GM23338 (cell line): ENCODE data around the gene ZNF318. TPM values are rescaled to one million over a fixed set of nuclear protein-coding genes. Genes with fewer than 3 reads are reported as not detected.

Experiments used
- ATAC-seq: fragments of 200-7000 bp; cut with Tn5 transposase; 3 replicates; pipeline ENCODE4 v1.9.1; 2020
- DNase-seq: peaks from one replicate; pipeline ENCODE4 v3.0.0-alpha.2; 2015; ENCODE audit warnings: low spot score
- H2AFZ ChIP-seq: fragments of 200-600 bp; sonication (generic); 2 replicates; pipeline ENCODE4 v1.8.0; 2016; ENCODE audit warnings: antibody characterized with exemption, mild to moderate bottlenecking, moderate library complexity
- H3F3A ChIP-seq: fragments of 200-600 bp; sonication (generic); replicated peaks from 2 replicates; pipeline ENCODE4 v1.8.0; 2017; ENCODE audit warnings: antibody characterized with exemption, mixed run types, low read depth
- H3K27ac ChIP-seq: fragments of 200-600 bp; sonication (generic); 2 replicates; pipeline ENCODE4 v1.6.1; 2016; ENCODE audit warnings: low read depth
- H3K27me3 ChIP-seq: fragments of 200-600 bp; sonication (generic); 2 replicates; pipeline ENCODE4 v1.8.0; 2016; ENCODE audit warnings: mild to moderate bottlenecking, mixed run types, moderate library complexity; ENCODE audit not compliant: insufficient read depth
- H3K36me3 ChIP-seq: fragments of 200-600 bp; sonication (generic); 2 replicates; pipeline ENCODE4 v1.8.0; 2016; ENCODE audit warnings: mild to moderate bottlenecking; ENCODE audit not compliant: insufficient read depth
- H3K4me1 ChIP-seq: fragments of 200-600 bp; sonication (generic); 2 replicates; pipeline ENCODE4 v1.8.0; 2016; ENCODE audit warnings: mild to moderate bottlenecking, moderate library complexity; ENCODE audit not compliant: insufficient read depth
- H3K4me2 ChIP-seq: fragments of 200-600 bp; sonication (generic); 2 replicates; pipeline ENCODE4 v1.7.1; 2017; ENCODE audit warnings: mixed run types
- H3K4me3 ChIP-seq: fragments of 200-600 bp; sonication (generic); 2 replicates; pipeline ENCODE4 v1.6.1; 2016; ENCODE audit warnings: mixed run types
- H3K79me2 ChIP-seq: fragments of 200-600 bp; sonication (generic); replicated peaks from 2 replicates; pipeline ENCODE4 v1.8.0; 2017; ENCODE audit warnings: mild to moderate bottlenecking; ENCODE audit not compliant: insufficient read depth
- H3K9me2 ChIP-seq: fragments of 200-600 bp; sonication (generic); 2 replicates; pipeline ENCODE4 v1.8.0; 2017; ENCODE audit not compliant: insufficient read depth
- H4K20me1 ChIP-seq: fragments of 200-600 bp; sonication (generic); replicated peaks from 2 replicates; pipeline ENCODE4 v1.8.0; 2017; ENCODE audit warnings: mild to moderate bottlenecking; ENCODE audit not compliant: insufficient read depth
- H3K27ac Mint-ChIP-seq: 2 replicates; pipeline ENCODE4 v1.8.0; 2020; ENCODE audit warnings: inconsistent platforms, mild to moderate bottlenecking, moderate library complexity, mixed read lengths
- H3K27me3 Mint-ChIP-seq: 3 replicates; pipeline ENCODE4 v1.8.0; 2022; ENCODE audit warnings: low read depth, mild to moderate bottlenecking, moderate library complexity, mixed read lengths, inconsistent platforms; ENCODE audit not compliant: insufficient read depth, poor library complexity
- H3K36me3 Mint-ChIP-seq: 3 replicates; pipeline ENCODE4 v1.8.0; 2021; ENCODE audit warnings: low read depth, mild to moderate bottlenecking, inconsistent platforms, moderate library complexity, mixed read lengths
- H3K4me1 Mint-ChIP-seq: 3 replicates; pipeline ENCODE4 v1.8.0; 2020; ENCODE audit warnings: mild to moderate bottlenecking, inconsistent platforms, mixed read lengths
- H3K4me3 Mint-ChIP-seq: 3 replicates; pipeline ENCODE4 v1.8.0; 2021; ENCODE audit warnings: moderate library complexity, mild to moderate bottlenecking, inconsistent platforms, mixed read lengths
- H3K9me3 Mint-ChIP-seq: 3 replicates; pipeline ENCODE4 v1.8.0; 2020; ENCODE audit warnings: moderate library complexity, mild to moderate bottlenecking, inconsistent platforms, mixed read lengths
- CREB1 ChIP-seq: fragments of 250-450 bp; sonication (Bioruptor Pico); IDR thresholded peaks from 2 replicates; pipeline ENCODE4 v1.5.0; 2020; ENCODE audit warnings: low read depth, mild to moderate bottlenecking, moderate library complexity
- EZH2 ChIP-seq: fragments of 200-600 bp; sonication (generic); IDR thresholded peaks from one replicate; pipeline ENCODE4 v1.8.0; 2017; ENCODE audit warnings: antibody characterized with exemption, mild to moderate bottlenecking, low read depth; ENCODE audit not compliant: unreplicated experiment
- EZH2phosphoT487 ChIP-seq: fragments of 200-600 bp; sonication (generic); IDR thresholded peaks from one replicate; pipeline ENCODE4 v1.8.1; 2018; ENCODE audit warnings: antibody characterized with exemption; ENCODE audit not compliant: unreplicated experiment
- JUNB ChIP-seq: IDR thresholded peaks from one replicate; pipeline ENCODE4 v1.6.1; 2016; ENCODE audit warnings: antibody characterized with exemption; ENCODE audit not compliant: unreplicated experiment
- REST ChIP-seq: IDR thresholded peaks from one replicate; pipeline ENCODE4 v1.6.1; 2018; ENCODE audit warnings: antibody characterized with exemption; ENCODE audit not compliant: unreplicated experiment
- ZNF462 ChIP-seq: fragments of 250-450 bp; sonication (Bioruptor Pico); IDR thresholded peaks from 2 replicates; pipeline ENCODE4 v1.5.0; 2020; ENCODE audit warnings: mild to moderate bottlenecking, moderate library complexity
- polyA plus RNA-seq: library from polyadenylated mRNA; unstranded; fragments of >200 nt; fragmentation: Nextera tagmentation; extraction: Ambion mirVana; gene quantifications from 2 replicates; pipeline ENCODE4 v1.2.1, GENCODE V29; 2016
- total RNA-seq: library from RNA; depleted of rRNA; stranded (reverse); fragments of >200 nt; shearing (Covaris generic); gene quantifications from 2 replicates; pipeline ENCODE4 v1.2.3, GENCODE V29; 2014

Gene ZNF318
- total and polyA plus RNA-seq, 2 experiments from 2014 or later, result 8.7 to 19.5 TPM

GRCh38 chr6:43306086-43306485 is 63.4 kb downstream of the ZNF318 start:
- Histone ChIP-seq H3K79me2 (no peaks in the 10 kb centered on the region), H3K4me2 (no peak overlapping the region), H3K27ac (no peak overlapping the region), H3F3A (no peaks in the 10 kb centered on the region), H2AFZ (no peak overlapping the region), H3K4me1 (peaks cover 21% of the 10 kb centered on the region; the same call in 1 of the 2 replicates), H3K4me3 (no peak overlapping the region), H3K36me3 (no peaks in the 10 kb centered on the region), H3K9me2 (no peaks in the 10 kb centered on the region), H3K27me3 (no peaks in the 10 kb centered on the region), H4K20me1 (no peaks in the 10 kb centered on the region)
- Mint-ChIP-seq H3K27ac (no peak overlapping the region), H3K36me3 (peaks cover 11% of the 10 kb centered on the region; the same call in 1 of the 3 replicates), H3K9me3 (no peaks in the 10 kb centered on the region), H3K4me3 (no peak overlapping the region), H3K27me3 (peaks cover 10% of the 10 kb centered on the region), H3K4me1 (peaks cover 23% of the 10 kb centered on the region)
- ATAC-seq (no peak), DNase-seq (no peak)
- TF ChIP-seq ZNF462 (CRISPR knock-in tag) (no peak), EZH2phosphoT487 (no peak), JUNB (no peak), EZH2 (no peak), REST (no peak), CREB1 (CRISPR knock-in tag) (no peak)
